Neural progenitor cell (in vitro differentiated cells): ENCODE results near the gene EPHA1. TPM values are rescaled to one million over a fixed set of nuclear protein-coding genes. Genes with fewer than 3 reads are reported as not detected.
"Not testable (repeated sequence)": the region's sequence is repeated elsewhere in the genome, so short reads cannot be mapped to it uniquely, and the experiment has no call there.

Source experiments
- DNase-seq: peaks from one replicate; pipeline ENCODE4 v3.0.0-alpha.2; 2016; ENCODE audit warnings: low spot score
- H2AFZ ChIP-seq: fragments of 200-600 bp; sonication (generic); replicated peaks from 2 replicates; pipeline ENCODE4 v1.6.1; 2016; ENCODE audit warnings: antibody characterized with exemption
- H3F3A ChIP-seq: fragments of 200-600 bp; sonication (generic); 2 replicates; pipeline ENCODE4 v1.6.1; 2016; ENCODE audit warnings: antibody characterized with exemption, low read depth
- H3K27ac ChIP-seq: fragments of 200-600 bp; sonication (generic); 2 replicates; pipeline ENCODE4 v1.5.1; 2016; ENCODE audit warnings: mild to moderate bottlenecking
- H3K27me3 ChIP-seq: fragments of 200-600 bp; sonication (generic); 2 replicates; pipeline ENCODE4 v1.6.1; 2016; ENCODE audit warnings: mild to moderate bottlenecking, moderate library complexity
- H3K36me3 ChIP-seq: fragments of 200-600 bp; sonication (generic); 2 replicates; pipeline ENCODE4 v1.5.1; 2016
- H3K4me1 ChIP-seq: fragments of 200-600 bp; sonication (generic); 2 replicates; pipeline ENCODE4 v1.6.1; 2016; ENCODE audit warnings: mixed run types
- H3K4me2 ChIP-seq: fragments of 200-600 bp; sonication (generic); 2 replicates; pipeline ENCODE4 v1.6.1; 2016
- H3K4me3 ChIP-seq: fragments of 200-600 bp; sonication (generic); 2 replicates; pipeline ENCODE4 v1.5.1; 2016
- H3K79me2 ChIP-seq: fragments of 200-600 bp; sonication (generic); 2 replicates; pipeline ENCODE4 v1.6.1; 2016; ENCODE audit warnings: low read depth
- H3K9ac ChIP-seq: fragments of 200-600 bp; sonication (generic); 2 replicates; pipeline ENCODE4 v1.6.1; 2016
- H3K9me3 ChIP-seq: fragments of 200-600 bp; sonication (generic); 2 replicates; pipeline ENCODE4 v1.5.1; 2016; ENCODE audit warnings: low read depth
- H4K20me1 ChIP-seq: fragments of 200-600 bp; sonication (generic); 2 replicates; pipeline ENCODE4 v1.6.1; 2016; ENCODE audit warnings: low read depth
- H3K27ac Mint-ChIP-seq: 3 replicates; pipeline ENCODE4 v1.8.0; 2021; ENCODE audit warnings: mixed read lengths
- H3K27me3 Mint-ChIP-seq: 2 replicates; pipeline ENCODE4 v1.8.0; 2022; ENCODE audit warnings: low read depth, mild to moderate bottlenecking, inconsistent platforms, moderate library complexity, mixed read lengths; ENCODE audit not compliant: insufficient read depth
- H3K36me3 Mint-ChIP-seq: 3 replicates; pipeline ENCODE4 v1.8.0; 2021; ENCODE audit warnings: mixed read lengths
- H3K4me1 Mint-ChIP-seq: 3 replicates; pipeline ENCODE4 v1.8.0; 2021; ENCODE audit warnings: mixed read lengths
- H3K4me3 Mint-ChIP-seq: 3 replicates; pipeline ENCODE4 v1.8.0; 2021; ENCODE audit warnings: mild to moderate bottlenecking, moderate library complexity, mixed read lengths
- H3K9me3 Mint-ChIP-seq: 3 replicates; pipeline ENCODE4 v1.8.0; 2020; ENCODE audit warnings: mixed read lengths
- CTCF ChIP-seq: fragments of 200-600 bp; sonication (generic); IDR thresholded peaks from 2 replicates; pipeline ENCODE4 v1.5.1; 2017; ENCODE audit warnings: antibody characterized with exemption, mild to moderate bottlenecking
- EZH2 ChIP-seq: fragments of 200-600 bp; sonication (generic); IDR thresholded peaks from 2 replicates; pipeline ENCODE4 v1.6.1; 2017; ENCODE audit warnings: antibody characterized with exemption, mild to moderate bottlenecking, moderate library complexity
- EZH2phosphoT487 ChIP-seq: fragments of 200-600 bp; sonication (generic); IDR thresholded peaks from 2 replicates; pipeline ENCODE4 v1.6.1; 2017; ENCODE audit warnings: antibody characterized with exemption
- total RNA-seq: library from RNA; depleted of rRNA; stranded (reverse); fragments of >200 nt; gene quantifications from 2 replicates; pipeline ENCODE4 v1.2.3, GENCODE V29; 2015; ENCODE audit warnings: low replicate concordance

Gene EPHA1
- total RNA-seq, 1 donor from 2014 or later, result 4.1 TPM

- H3K4me3 Mint-ChIP-seq, result no peak overlapping the region
- peaks cover 9% of the 10 kb centered on the region for H4K20me1 ChIP-seq
- no peaks in the 10 kb centered on the region for H3F3A ChIP-seq
- peaks cover 26% of the 10 kb centered on the region for H3K36me3 Mint-ChIP-seq
- no peaks in the 10 kb centered on the region for H3K4me1 ChIP-seq
- TF ChIP-seq EZH2 (no peak), CTCF (no peak), EZH2phosphoT487 (no peak)
- DNase-seq, result no peak
- peak overlapping the region; percentile 66 for H3K27ac Mint-ChIP-seq
- no peak overlapping the region for H3K27ac ChIP-seq
- no peak overlapping the region for H3K4me3 ChIP-seq
- H3K79me2 ChIP-seq, result no peaks in the 10 kb centered on the region
- peaks cover 4% of the 10 kb centered on the region for H3K9me3 Mint-ChIP-seq
- H3K27me3 ChIP-seq, result no peaks in the 10 kb centered on the region
- no peak overlapping the region for H3K9ac ChIP-seq
- H3K4me1 Mint-ChIP-seq, result peaks cover 5% of the 10 kb centered on the region
- H3K4me2 ChIP-seq, result no peak overlapping the region
- H3K36me3 ChIP-seq, result no peaks in the 10 kb centered on the region
- H3K9me3 ChIP-seq, result no peaks in the 10 kb centered on the region
- no peak overlapping the region for H2AFZ ChIP-seq
- H3K27me3 Mint-ChIP-seq, result peaks cover 7% of the 10 kb centered on the region
Observed at GRCh38 chr7:143393267-143394041, 15.2 kb downstream of the EPHA1 start.

DNA sequence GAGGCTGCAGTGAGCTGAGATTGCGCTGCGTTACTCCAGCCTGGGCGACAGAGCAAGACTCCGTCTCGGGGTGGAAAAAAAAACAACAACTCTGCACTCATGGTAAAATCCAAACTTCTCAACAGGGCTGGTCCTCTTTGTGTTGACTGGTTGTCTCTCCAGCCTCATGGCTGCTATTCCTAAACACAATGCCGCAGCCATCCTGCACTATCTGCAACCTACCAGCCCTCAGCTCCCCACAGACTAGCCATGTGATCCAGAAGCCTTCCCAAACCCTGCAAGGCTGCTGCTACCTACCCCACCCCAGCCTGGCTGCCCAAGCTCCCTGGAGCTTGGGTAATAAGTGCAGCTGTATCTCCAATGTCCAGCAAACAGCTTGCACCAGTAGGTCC, 15.8 kb downstream of the EPHA1 start:
- H3K27me3 Mint-ChIP-seq, result peaks cover 7% of the 10 kb centered on the region
- Histone ChIP-seq H3K27ac (no peak overlapping the region), H2AFZ (no peak overlapping the region), H3K79me2 (no peaks in the 10 kb centered on the region), H3K9me3 (no peaks in the 10 kb centered on the region), H4K20me1 (peaks cover 15% of the 10 kb centered on the region), H3K4me1 (no peaks in the 10 kb centered on the region), H3K4me3 (no peak overlapping the region), H3K36me3 (no peaks in the 10 kb centered on the region), H3K27me3 (no peaks in the 10 kb centered on the region), H3K4me2 (no peak overlapping the region), H3F3A (no peaks in the 10 kb centered on the region), H3K9ac (no peak overlapping the region)
- no peak overlapping the region for H3K4me3 Mint-ChIP-seq
- H3K9me3 Mint-ChIP-seq, result peaks cover 4% of the 10 kb centered on the region
- DNase-seq, result no peak
- H3K27ac Mint-ChIP-seq, result no peak overlapping the region
- TF ChIP-seq EZH2phosphoT487 (no peak), EZH2 (no peak), CTCF (no peak)
- peaks cover 5% of the 10 kb centered on the region for H3K4me1 Mint-ChIP-seq
- peaks cover 26% of the 10 kb centered on the region for H3K36me3 Mint-ChIP-seq

GRCh38 chr7:143392427-143392826, 16.2 kb downstream of the EPHA1 start:
- H3K36me3 Mint-ChIP-seq, result peaks cover 26% of the 10 kb centered on the region
- H3K4me1 ChIP-seq, H3K27ac Mint-ChIP-seq, H3K9me3 Mint-ChIP-seq, H3K4me3 ChIP-seq, H3K27me3 ChIP-seq, H3K27me3 Mint-ChIP-seq, H3K9me3 ChIP-seq, H3K4me1 Mint-ChIP-seq, H3K36me3 ChIP-seq, DNase-seq, H3K27ac ChIP-seq, H3K4me2 ChIP-seq, H3K79me2 ChIP-seq, H3K9ac ChIP-seq, H2AFZ ChIP-seq, H3K4me3 Mint-ChIP-seq, H3F3A ChIP-seq: not testable (repeated sequence)
- H4K20me1 ChIP-seq, result peaks cover 19% of the 10 kb centered on the region
